ENCODE measurements around the gene UCKL1.
"Not testable (repeated sequence)": the region's sequence is repeated elsewhere in the genome, so short reads cannot be mapped to it uniquely, and the experiment has no call there.

The UCKL1 gene

DNA sequence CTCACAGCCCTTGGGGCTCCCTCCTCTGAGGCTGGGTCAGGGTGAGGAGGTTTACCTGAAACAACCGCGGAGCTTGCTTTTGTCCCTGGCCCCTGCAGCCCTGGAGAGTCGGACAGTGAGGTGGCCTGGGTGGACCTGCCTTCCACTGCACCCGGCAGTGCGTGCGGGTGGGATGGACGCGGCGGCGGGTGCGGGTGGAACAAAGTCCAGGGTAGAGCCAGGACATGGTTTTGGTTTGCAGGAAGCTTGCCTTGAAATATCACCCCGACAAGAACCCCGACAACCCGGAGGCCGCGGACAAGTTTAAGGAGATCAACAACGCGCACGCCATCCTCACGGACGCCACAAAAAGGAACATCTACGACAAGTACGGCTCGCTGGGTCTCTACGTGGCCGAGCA is 27.1 kb downstream of the UCKL1 start:
- no peak for DNase-seq (ENCODE audit: extremely low read depth in 1 of 2, low read depth in 1 of 2)

GRCh38 chr20:63926298-63926697 is 29.9 kb downstream of the UCKL1 start:
- DNase-seq (ENCODE audit: extremely low read depth in 1 of 2, low read depth in 1 of 2): no peak

GRCh38 chr20:63924241-63924640 is 32.0 kb downstream of the UCKL1 start:
- no peak for DNase-seq (ENCODE audit: extremely low read depth in 1 of 2, low read depth in 1 of 2)

DNA sequence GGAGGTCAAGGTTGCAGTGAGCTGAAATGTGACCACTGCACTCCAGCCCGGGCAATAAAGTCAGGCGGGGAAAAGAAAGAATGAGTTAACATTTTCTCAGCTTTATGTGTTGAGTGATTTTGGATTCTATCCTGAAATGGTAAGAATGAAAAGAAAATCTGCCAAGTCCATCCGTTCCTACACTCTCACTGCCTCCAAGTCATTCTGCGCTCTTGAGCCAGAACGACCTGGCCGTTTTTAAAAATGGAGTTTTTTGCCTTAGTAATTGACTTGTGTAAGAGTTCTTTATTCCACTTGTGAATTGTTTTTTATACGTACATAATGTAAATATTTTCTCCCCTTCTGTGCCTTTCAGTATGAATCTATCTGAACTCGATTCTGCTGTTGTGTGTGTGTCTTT is 32.6 kb downstream of the UCKL1 start:
- DNase-seq (ENCODE audit: extremely low read depth in 1 of 2, low read depth in 1 of 2): no peak

DNA sequence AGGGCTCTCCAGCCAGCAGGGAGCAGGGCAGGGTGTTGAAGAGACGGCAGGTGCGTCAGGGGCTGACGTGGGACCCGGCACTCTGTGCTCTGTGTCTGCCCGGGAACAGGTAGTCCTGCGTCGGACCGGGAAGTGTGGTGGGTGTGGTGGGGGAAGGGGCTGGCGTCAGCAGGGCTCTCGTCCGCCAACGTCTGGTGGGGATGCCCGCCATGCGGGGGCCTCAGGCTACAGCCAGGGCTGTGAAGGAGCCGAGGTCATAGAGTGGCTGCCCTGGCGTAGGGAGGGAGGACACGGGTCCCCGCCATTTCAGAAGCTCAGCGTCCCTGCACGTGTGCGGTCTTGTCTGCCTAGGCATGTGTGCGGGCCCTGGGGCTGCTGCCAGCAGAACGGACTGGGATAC is 36.0 kb downstream of the UCKL1 start:
- DNase-seq (ENCODE audit: extremely low read depth in 1 of 2, low read depth in 1 of 2): no peak

DNA sequence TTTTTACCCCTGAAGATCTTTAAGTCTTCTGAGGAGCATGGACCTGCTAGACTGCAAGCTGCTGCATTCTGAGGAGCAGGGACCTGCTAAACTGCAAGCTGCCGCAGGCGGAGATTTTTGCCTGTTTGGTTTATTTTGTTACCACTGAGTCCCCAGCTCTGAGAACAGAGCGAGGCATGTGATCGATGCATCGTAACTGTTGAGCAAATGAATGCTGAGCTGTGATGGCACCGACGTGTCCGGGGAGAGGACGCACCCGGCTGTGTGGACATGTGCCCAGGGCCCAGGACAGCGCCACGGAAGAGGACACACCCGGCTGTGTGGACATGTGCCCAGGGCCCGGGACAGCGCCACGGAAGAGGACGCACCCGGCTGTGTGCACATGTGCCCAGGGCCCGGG is 37.1 kb downstream of the UCKL1 start:
- no peak for DNase-seq (ENCODE audit: extremely low read depth in 1 of 2, low read depth in 1 of 2)

DNA sequence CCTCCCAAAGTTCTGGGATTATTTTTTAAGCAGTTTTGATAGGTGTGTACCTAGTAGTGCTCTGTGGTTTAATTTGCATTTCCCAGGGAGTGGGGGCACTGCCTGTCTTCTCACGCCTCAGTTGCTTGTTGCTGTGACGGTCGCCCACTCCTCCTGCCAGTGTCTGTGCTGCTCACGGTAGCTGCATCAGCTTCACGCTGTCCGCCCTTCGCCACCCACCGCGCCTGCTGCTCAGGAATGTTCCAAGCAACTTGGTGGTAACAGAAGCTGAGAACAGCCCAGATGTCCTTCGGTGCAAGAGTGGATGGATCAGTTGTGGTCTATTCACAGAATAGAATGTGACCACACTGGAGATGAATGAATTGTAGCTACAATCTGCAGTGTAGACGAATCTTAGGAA is 38.4 kb downstream of the UCKL1 start:
- no peak for DNase-seq (ENCODE audit: extremely low read depth in 1 of 2, low read depth in 1 of 2)

DNA sequence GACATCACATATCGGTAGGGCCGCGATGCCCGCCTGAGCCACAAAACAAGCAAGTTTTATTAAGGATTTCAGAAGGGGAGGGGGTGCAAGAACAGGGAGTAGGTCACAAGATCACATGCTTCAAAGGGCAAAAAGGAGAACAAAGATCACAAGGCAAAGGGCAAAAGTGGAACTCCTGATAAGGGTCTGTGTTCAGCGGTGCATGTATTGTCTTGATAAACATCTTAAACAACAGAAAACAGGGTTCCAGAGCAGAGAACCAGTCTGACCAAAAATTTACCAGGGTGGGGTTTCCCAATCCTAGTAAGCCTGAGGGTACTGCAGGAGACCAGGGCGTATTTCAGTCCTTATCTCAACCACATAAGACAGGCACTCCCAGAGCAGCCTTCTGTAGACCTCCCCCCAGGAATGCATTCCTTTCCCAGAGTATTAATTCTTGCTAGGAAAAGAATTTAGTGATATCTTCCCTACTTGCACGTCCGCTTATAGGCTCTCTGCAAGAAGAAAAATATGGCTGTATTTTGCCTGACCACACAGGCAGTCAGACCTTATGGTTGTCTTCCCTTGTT is 39.8 kb downstream of the UCKL1 start:
- DNase-seq (ENCODE audit: extremely low read depth in 1 of 2, low read depth in 1 of 2): not testable (repeated sequence)

DNA sequence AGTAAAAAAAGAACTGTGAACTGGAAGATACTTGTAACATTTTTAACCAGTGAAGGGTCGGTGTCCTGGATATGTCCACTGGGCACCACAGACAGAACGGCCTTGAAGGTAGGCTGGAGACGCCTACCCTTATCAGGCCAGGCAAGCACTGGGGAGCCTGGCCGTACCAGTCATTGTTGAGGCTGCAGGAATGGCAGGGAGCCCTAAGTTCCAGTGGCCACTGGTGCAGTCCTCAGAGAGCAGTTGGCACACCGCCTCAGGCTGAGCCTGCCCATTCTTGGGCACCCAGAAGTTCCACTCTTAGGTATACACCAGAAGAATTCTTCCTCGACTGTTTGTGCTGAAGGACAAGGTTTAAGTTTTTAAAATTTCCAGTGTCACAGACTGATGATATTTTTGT is 40.7 kb downstream of the UCKL1 start:
- no peak for DNase-seq (ENCODE audit: extremely low read depth in 1 of 2, low read depth in 1 of 2)

DNA sequence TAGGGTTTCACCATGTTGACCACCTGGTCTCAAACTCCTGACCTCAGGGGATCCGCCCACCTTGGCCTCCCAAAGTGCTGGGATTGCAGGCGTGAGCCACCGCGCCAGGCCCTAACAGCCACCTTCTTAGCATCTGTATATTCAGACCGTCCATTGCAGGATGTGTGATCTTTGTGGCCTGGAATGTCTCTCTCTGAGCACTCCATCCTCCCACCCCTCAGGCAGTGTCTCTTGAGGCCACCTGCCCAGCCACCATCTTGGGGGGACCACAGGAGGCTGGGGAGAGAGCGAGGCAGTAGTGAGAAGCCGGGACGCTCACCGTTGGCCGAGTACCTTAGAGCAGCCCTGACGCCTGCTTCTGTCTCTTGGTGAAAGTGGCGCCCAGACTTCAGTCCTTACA is 42.4 kb downstream of the UCKL1 start:
- no peak for DNase-seq (ENCODE audit: extremely low read depth in 1 of 2, low read depth in 1 of 2)

DNA sequence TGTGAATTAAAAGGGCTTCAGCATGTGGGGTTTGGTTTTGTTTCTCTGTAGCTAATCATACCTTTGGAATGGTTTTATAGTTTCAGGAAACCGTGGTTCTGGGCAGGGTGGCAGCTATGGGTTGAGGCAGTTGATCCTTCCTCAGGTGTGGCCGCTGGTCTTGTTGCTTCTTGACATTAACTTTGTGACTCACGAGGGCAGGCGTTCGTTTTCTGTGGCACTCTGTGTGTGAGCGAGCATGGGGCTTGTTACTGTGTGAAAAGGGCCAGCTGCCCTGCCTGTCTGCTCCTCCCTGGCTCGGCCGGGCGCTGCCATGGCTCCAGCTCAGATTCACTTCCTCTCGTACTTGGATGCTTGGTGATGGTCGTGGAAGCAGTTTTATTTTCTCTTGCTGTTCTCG is 45.0 kb downstream of the UCKL1 start:
- DNase-seq (ENCODE audit: extremely low read depth in 1 of 2, low read depth in 1 of 2): no peak

DNA sequence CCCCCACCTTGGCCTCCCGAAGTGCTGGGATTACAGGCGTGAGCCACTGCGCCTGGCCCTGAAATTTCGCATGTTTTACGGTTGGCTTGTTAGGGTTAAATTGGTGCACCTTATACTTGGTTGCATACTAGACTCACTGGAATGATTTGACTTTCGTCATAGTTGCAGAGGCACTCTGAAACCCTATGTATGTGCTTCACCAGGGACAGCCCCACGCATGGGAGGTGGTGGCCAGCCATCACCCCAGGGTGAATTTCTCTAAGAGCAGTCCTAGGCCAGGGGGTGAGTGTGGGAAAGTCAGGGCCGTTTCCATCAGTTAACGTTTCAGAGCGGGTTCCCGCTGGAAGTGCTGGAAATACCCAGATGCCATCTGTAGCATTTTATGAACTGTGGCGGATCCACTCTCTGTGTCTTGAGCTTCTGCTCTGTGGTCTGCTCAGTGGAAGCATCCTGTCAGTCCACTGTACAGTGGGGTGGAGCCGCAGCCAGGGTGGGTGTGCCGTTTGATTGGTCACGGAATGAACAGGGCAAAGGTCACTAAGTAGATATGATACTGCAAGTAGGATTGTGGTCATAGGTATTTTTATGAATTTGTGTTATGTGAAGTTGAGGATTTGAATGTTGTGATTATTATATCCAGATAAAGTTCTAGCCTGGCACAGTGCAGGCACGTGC is 48.1 kb downstream of the UCKL1 start:
- no peak for DNase-seq (ENCODE audit: extremely low read depth in 1 of 2, low read depth in 1 of 2)

DNA sequence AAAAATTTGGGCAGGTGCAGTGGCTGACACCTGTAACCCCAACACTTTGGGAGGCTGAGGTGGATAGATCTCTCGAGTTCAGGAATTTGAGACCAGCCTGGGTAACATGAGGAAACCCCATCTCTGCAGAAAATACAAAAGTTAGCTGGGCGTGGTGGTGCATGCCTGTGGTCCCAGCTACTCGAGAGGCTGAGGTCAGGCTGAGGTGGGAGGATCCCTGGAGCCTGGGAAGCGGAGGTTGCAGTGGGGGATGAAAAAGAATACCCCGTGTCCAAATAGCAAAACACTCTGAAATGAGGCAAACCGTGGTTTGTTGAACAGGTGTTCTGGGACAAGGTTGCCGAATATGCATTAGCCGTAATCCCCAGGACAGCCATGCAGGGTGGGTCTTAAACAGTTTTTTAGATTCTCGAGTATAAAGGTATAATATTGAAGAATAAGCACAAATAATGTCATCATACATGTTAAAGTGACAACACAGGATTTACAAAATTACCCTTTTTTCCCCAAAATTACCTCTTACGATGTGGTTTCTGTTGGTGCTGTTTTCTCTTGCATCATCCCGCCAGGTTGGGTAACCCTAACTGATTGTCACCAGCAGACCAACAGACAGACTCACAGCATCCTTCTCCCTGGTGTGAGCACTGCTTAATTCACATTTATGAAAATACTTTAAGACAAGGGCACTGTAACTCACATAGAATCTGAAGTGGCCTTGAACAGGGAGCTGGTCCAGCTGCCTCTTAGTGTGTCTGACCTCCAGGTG is 52.2 kb downstream of the UCKL1 start:
- no peak for DNase-seq (ENCODE audit: extremely low read depth in 1 of 2, low read depth in 1 of 2)

GRCh38 chr20:63900413-63900812 is 55.8 kb downstream of the UCKL1 start:
- DNase-seq (ENCODE audit: extremely low read depth in 1 of 2, low read depth in 1 of 2): no peak

DNA sequence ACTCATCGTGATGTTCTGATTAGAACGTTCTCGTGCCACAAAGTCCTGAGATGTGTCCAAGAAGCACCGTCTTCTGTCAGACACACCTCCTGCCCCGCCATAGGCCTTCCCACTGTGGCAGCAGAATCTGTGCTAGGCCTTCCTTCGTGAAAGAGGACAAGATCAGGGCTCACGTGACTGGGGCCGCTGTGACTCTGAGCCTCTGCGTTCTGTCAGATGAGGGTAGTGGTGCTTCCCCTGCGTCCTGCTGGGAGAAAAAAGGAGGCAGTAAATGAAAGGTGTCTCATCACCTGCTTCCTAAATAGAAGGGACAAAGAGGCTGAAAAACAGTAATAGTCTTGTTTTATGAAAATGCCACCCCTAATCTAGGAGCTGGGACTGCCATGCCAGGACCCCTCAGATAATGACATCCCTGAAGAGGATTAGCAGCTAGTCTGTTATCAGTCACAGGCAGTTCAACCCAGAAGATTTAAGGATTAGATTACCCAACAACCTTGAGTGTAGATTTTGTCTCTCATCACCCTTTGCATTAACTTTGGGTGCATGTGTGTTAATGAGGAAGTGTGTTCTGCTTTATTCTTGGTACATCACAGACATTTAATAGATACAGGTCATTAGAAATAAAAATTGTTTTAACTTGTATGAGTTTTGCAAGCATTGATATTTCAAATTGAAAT is 57.2 kb downstream of the UCKL1 start:
- no peak for DNase-seq (ENCODE audit: extremely low read depth in 1 of 2, low read depth in 1 of 2)

DNA sequence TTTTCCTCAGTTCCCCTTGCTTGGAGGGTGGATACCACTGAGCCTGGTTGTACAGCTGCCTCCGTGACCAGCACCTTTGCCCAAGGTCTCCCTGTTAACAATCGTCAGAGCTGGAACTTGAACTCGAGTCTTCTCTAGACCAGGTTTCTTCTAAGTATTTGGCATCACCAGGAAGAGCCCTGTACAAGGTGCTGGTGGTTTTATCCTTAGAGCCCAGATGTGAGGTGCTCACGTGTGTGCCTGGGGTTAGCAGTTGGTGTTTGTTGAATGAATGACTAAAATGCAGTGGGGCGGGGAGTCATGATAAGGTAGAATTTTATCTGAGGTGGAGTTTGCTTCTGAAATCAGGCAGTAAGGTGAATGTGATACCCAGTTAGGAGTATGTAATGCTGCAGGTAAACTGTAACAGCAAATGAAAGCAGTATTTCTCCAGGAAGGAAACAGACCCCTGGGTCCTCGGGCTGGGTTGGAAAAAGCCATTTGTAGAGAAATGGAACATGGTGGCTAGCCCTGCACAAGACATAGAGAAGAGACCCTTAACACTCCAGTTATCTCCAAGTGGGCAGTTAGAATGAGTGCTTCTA is 58.1 kb downstream of the UCKL1 start:
- DNase-seq (ENCODE audit: extremely low read depth in 1 of 2, low read depth in 1 of 2): no peak

GRCh38 chr20:63896264-63897105 is 59.7 kb downstream of the UCKL1 start:
- DNase-seq (ENCODE audit: extremely low read depth in 1 of 2, low read depth in 1 of 2): no peak

DNA sequence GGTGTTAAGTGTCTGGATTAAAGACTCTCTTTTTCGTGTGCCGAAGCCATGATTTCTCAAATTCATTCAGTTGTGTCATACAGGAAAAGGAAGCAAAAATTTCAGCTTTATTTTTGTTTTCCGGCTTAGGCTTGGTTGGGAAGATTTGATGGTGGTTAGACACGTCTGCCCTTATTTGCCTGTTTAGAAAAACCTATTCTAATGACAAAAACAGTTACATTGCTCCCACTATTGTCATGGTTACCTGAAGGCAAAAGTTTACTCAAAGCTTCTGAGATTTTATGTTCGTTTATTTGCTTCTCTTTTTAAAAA is 60.3 kb downstream of the UCKL1 start:
- no peak for DNase-seq (ENCODE audit: extremely low read depth in 1 of 2, low read depth in 1 of 2)

GRCh38 chr20:63895202-63895951 is 60.8 kb downstream of the UCKL1 start:
- no peak for DNase-seq (ENCODE audit: extremely low read depth in 1 of 2, low read depth in 1 of 2)

Measured in activated CD8-positive, alpha-beta memory T cell treated with anti-CD3 and anti-CD28 coated beads for 1 hour (primary cell).